Measurements from ENCODE around the gene ADCY5. TPM values are rescaled to one million over a fixed set of nuclear protein-coding genes. Genes with fewer than 3 reads are reported as not detected.

The ADCY5 gene
- total RNA-seq, 1 experiment from 2014 or later, result 1.4 TPM

GRCh38 chr3:123352134-123352554 lies 96.7 kb downstream of the ADCY5 start:
- ATAC-seq (no peak), DNase-seq (ENCODE audit: low read depth, low spot score) (no peak)
- Histone ChIP-seq H3K36me3 (ENCODE audit: control insufficient read depth, insufficient read depth, low read length) (no peaks in the 10 kb centered on the region), H3K4me1 (ENCODE audit: control insufficient read depth, insufficient read depth, low read length) (no peaks in the 10 kb centered on the region), H3K27me3 (ENCODE audit: control insufficient read depth, insufficient read depth, low read length) (peaks cover 2% of the 10 kb centered on the region; the same call in 1 of the 2 replicates), H3K4me3 (ENCODE audit: low read depth in 2 of 2, low read length in 2 of 2) (no peak overlapping the region), H3K27ac (ENCODE audit: low read length) (no peak overlapping the region), H3K9me3 (ENCODE audit: control insufficient read depth, insufficient read depth, low read depth, low read length) (no peaks in the 10 kb centered on the region)
- POLR2A ChIA-PET, result no interaction called here
- no TSS peak for BruUV-seq (replicated peaks)
- in situ Hi-C loops (cut with HindIII; ENCODE audit: low pct_unique_long_range_greater_than_20kb, low sequenced_read_pairs), result no loop called here
- intact Hi-C loops (cut with micrococcal nuclease; ENCODE audit: unreplicated experiment), result no loop called here
- TF ChIP-seq POLR2AphosphoS5 (IDR thresholded peaks at IDR 0.05; ENCODE audit: low read depth, low read length), result no peak
- no peak for TF ChIP-seq CTCF (IDR thresholded peaks at IDR 0.05)
- no peak for TF ChIP-seq SIN3A (IDR thresholded peaks at IDR 0.05; ENCODE audit: borderline replicate concordance, insufficient read depth, low read depth, low read length)
- CTCF ChIA-PET, result no interaction called here

- TF ChIP-seq CTCF (IDR thresholded peaks at IDR 0.05) (no peak), TCF7L2 (IDR thresholded peaks at IDR 0.05; ENCODE audit: low read depth, low read length) (no peak), REST (IDR thresholded peaks at IDR 0.05; ENCODE audit: insufficient read depth in 1 of 2, low read depth in 2 of 2, low read length in 1 of 2) (no peak), POLR2AphosphoS5 (IDR thresholded peaks at IDR 0.05; ENCODE audit: low read depth, low read length) (no peak), SIN3A (IDR thresholded peaks at IDR 0.05; ENCODE audit: borderline replicate concordance, insufficient read depth, low read depth, low read length) (no peak)
- in situ Hi-C loops (cut with HindIII; ENCODE audit: low pct_unique_long_range_greater_than_20kb, low sequenced_read_pairs) (no loop called here), intact Hi-C loops (cut with micrococcal nuclease; ENCODE audit: unreplicated experiment) (no loop called here)
- Histone ChIP-seq H3K27ac (ENCODE audit: low read length) (no peak overlapping the region), H3K36me3 (ENCODE audit: control insufficient read depth, insufficient read depth, low read length) (no peaks in the 10 kb centered on the region), H3K4me3 (ENCODE audit: low read depth in 2 of 2, low read length in 2 of 2) (no peak overlapping the region), H3K4me1 (ENCODE audit: control insufficient read depth, insufficient read depth, low read length) (no peaks in the 10 kb centered on the region), H3K9me3 (ENCODE audit: control insufficient read depth, insufficient read depth, low read depth, low read length) (no peaks in the 10 kb centered on the region), H3K27me3 (ENCODE audit: control insufficient read depth, insufficient read depth, low read length) (peaks cover 2% of the 10 kb centered on the region; the same call in 1 of the 2 replicates)
- ATAC-seq (no peak), DNase-seq (ENCODE audit: low read depth, low spot score) (no peak)
- ChIA-PET POLR2A (no interaction called here), CTCF (interaction anchor here (0.6 kb wide), 1 partner anchor 12 kb away, joined by 10 read pairs; no protein-coding TSS in a partner anchor)
- no TSS peak for BruUV-seq (replicated peaks)
These were observed 97.4 kb downstream of the ADCY5 start for GRCh38 chr3:123351501-123351900.

Data from Panc1 (cell line).